Testis (tissue), 3 donors: ENCODE data around the gene NETO2. TPM values are rescaled to one million over a fixed set of nuclear protein-coding genes. Genes with fewer than 3 reads are reported as not detected.

Experiments
- DNase-seq: peaks from one replicate; pipeline ENCODE4 v3.0.0-alpha.2; 2019
- H3K27ac ChIP-seq, 2 donors: fragments of 200-600 bp; sonication (generic); one replicate each; pipeline ENCODE4 v1.5.1; 2019
- H3K27me3 ChIP-seq: fragments of 200-600 bp; sonication (generic); one replicate; pipeline ENCODE4 v1.5.1; 2019
- H3K36me3 ChIP-seq: fragments of 200-600 bp; sonication (generic); one replicate; pipeline ENCODE4 v1.5.1; 2017; ENCODE audit warnings: low read depth; ENCODE audit errors: missing control alignments
- H3K4me1 ChIP-seq: fragments of 200-600 bp; sonication (generic); one replicate; pipeline ENCODE4 v1.5.1; 2019
- H3K4me3 ChIP-seq, 2 donors: fragments of 200-600 bp; sonication (generic); one replicate each; pipeline ENCODE4 v1.5.1; 2017 to 2019
- H3K9me3 ChIP-seq: fragments of 200-600 bp; sonication (generic); one replicate; pipeline ENCODE4 v1.5.1; 2017
- POLR2A ChIP-seq: fragments of 450-650 bp; IDR thresholded peaks from one replicate; pipeline ENCODE4 v1.6.1; 2017; ENCODE audit warnings: antibody characterized with exemption, mild to moderate bottlenecking, moderate library complexity
- WGBS, 2 donors: methylation state at CpG; one replicate each; pipeline ENCODE4 v1.1.5; 2018; 5-methylcytosine and 5-hydroxymethylcytosine counted together
- intact Hi-C: fragments of 100-400 bp; cut with DNase I; formaldehyde crosslinking; loops from one replicate; pipeline ENCODE4 v1.15.1; 2023; ENCODE audit warnings: low total_unique reads
- polyA plus RNA-seq: library from polyadenylated mRNA; stranded (reverse); fragments of 350-450 nt; fragmentation: Illumina TruSeq; extraction: RNeasy Lipid Tissue Mini Kit (QIAGEN cat#74804); gene quantifications from one replicate; pipeline ENCODE4 v1.2.3, GENCODE V29; 2014; ENCODE audit warnings: low read depth, low replicate concordance; ENCODE audit not compliant: insufficient read depth
- total RNA-seq, 2 donors: library from RNA; depleted of rRNA; stranded (reverse); fragments of >200 nt; gene quantifications; one replicate each; pipeline ENCODE4 v1.2.3, GENCODE V29; 2016
- TF ChIP-seq, protein P1 (sequence below), 3 experiments: fragments of 450-650 bp in 2 of 3; fragments of 200-600 bp in 1 of 3; sonication (generic) in 1 of 3; IDR thresholded peaks; one replicate each; pipeline ENCODE4 v1.5.1; 2016 to 2019; ENCODE audit warnings: antibody characterized with exemption in 3 of 3, mild to moderate bottlenecking in 2 of 3, moderate library complexity in 1 of 3

The NETO2 gene
- total and polyA plus RNA-seq, 3 donors from 2014 or later, result 12.3 to 24.2 (median 23.5) TPM

- intact Hi-C loops, result loop anchor here (10.0 kb wide), 1 partner anchor 1019 kb away; the partner anchor contains the start of gene ABCC12
- 90 to 91% methylated on average over 8 of the region's 8 CpGs for WGBS, 2 donors
Measured at GRCh38 chr16:47136099-47136842, 7.5 kb downstream of the NETO2 start.

DNA sequence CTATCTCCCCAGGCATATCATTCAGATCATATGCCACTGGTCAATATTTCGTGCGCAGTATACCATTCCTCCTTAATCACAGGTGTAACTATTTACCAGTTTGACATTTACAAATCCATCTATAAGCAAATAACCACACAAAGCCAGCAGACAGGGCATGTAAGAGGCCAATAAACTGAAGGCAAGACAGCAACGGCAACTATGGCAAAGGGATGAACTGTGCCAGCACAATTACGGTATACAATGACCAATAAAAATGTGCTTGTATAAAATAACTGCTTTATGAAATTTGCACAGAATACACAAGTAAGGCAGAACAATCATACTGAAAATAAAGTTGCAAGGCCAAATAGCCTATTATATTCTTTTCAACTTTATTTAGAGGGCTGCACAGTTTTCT lies 9.2 kb downstream of the NETO2 start:
- intact Hi-C loops, result loop anchor here (10.0 kb wide), 1 partner anchor 1020 kb away; the partner anchor contains the start of gene ABCC12
- no peak for DNase-seq
- H3K27ac ChIP-seq, result no peak overlapping the region
- TF ChIP-seq POLR2A, result no peak
- TF ChIP-seq, protein P1, sequence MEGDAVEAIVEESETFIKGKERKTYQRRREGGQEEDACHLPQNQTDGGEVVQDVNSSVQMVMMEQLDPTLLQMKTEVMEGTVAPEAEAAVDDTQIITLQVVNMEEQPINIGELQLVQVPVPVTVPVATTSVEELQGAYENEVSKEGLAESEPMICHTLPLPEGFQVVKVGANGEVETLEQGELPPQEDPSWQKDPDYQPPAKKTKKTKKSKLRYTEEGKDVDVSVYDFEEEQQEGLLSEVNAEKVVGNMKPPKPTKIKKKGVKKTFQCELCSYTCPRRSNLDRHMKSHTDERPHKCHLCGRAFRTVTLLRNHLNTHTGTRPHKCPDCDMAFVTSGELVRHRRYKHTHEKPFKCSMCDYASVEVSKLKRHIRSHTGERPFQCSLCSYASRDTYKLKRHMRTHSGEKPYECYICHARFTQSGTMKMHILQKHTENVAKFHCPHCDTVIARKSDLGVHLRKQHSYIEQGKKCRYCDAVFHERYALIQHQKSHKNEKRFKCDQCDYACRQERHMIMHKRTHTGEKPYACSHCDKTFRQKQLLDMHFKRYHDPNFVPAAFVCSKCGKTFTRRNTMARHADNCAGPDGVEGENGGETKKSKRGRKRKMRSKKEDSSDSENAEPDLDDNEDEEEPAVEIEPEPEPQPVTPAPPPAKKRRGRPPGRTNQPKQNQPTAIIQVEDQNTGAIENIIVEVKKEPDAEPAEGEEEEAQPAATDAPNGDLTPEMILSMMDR (IDR thresholded peaks at IDR 0.05), result no peak
- H3K36me3 ChIP-seq, result no peaks in the 10 kb centered on the region
- 92 to 94% methylated on average over 4 of the region's 4 CpGs for WGBS, 2 donors
- no peaks in the 10 kb centered on the region for H3K9me3 ChIP-seq
- no peak overlapping the region for H3K4me3 ChIP-seq
- no peaks in the 10 kb centered on the region for H3K27me3 ChIP-seq
- H3K4me1 ChIP-seq, result no peaks in the 10 kb centered on the region

More at GRCh38 chr16:47136099-47136842, 7.5 kb downstream of the NETO2 start:
- H3K27me3 ChIP-seq, result no peaks in the 10 kb centered on the region
- no peaks in the 10 kb centered on the region for H3K9me3 ChIP-seq
- DNase-seq, result no peak
- H3K4me3 ChIP-seq, result no peak overlapping the region
- H3K27ac ChIP-seq, result no peak overlapping the region
- TF ChIP-seq, protein P1 (IDR thresholded peaks at IDR 0.05), result no peak
- H3K36me3 ChIP-seq, result no peaks in the 10 kb centered on the region
- H3K4me1 ChIP-seq, result no peaks in the 10 kb centered on the region

GRCh38 chr16:47132308-47132707 lies 11.4 kb downstream of the NETO2 start:
- no peak for DNase-seq
- Histone ChIP-seq H3K36me3 (no peaks in the 10 kb centered on the region), H3K27me3 (no peaks in the 10 kb centered on the region), H3K4me3 (no peak overlapping the region), H3K27ac (no peak overlapping the region), H3K9me3 (no peaks in the 10 kb centered on the region), H3K4me1 (no peaks in the 10 kb centered on the region)
- intact Hi-C loops, result loop anchor here (10.0 kb wide), 1 partner anchor 1022 kb away; the partner anchor contains the start of gene ABCC12
- TF ChIP-seq, protein P1 (IDR thresholded peaks at IDR 0.05), result no peak
- no peak for TF ChIP-seq POLR2A

- no peak for DNase-seq
- no peaks in the 10 kb centered on the region for H3K27me3 ChIP-seq
- H3K4me3 ChIP-seq, result no peak overlapping the region
- no peaks in the 10 kb centered on the region for H3K9me3 ChIP-seq
- TF ChIP-seq POLR2A, result no peak
- TF ChIP-seq, protein P1 (IDR thresholded peaks at IDR 0.05), result no peak
- H3K36me3 ChIP-seq, result no peaks in the 10 kb centered on the region
- intact Hi-C loops, result loop anchor here (10.0 kb wide), 1 partner anchor 1025 kb away; the partner anchor contains the start of gene ABCC12
- H3K4me1 ChIP-seq, result no peaks in the 10 kb centered on the region
- H3K27ac ChIP-seq, result no peak overlapping the region
- WGBS, 2 donors, result 67 to 74% methylated on average over 7 of the region's 7 CpGs
Measured at GRCh38 chr16:47129755-47130435, 13.8 kb downstream of the NETO2 start.
